ENCODE data around the gene EIF3C. TPM values are rescaled to one million over a fixed set of nuclear protein-coding genes. Genes with fewer than 3 reads are reported as not detected.
"Not testable (repeated sequence)": the region's sequence is repeated elsewhere in the genome, so short reads cannot be mapped to it uniquely, and the experiment has no call there.

EIF3C gene, protein sequence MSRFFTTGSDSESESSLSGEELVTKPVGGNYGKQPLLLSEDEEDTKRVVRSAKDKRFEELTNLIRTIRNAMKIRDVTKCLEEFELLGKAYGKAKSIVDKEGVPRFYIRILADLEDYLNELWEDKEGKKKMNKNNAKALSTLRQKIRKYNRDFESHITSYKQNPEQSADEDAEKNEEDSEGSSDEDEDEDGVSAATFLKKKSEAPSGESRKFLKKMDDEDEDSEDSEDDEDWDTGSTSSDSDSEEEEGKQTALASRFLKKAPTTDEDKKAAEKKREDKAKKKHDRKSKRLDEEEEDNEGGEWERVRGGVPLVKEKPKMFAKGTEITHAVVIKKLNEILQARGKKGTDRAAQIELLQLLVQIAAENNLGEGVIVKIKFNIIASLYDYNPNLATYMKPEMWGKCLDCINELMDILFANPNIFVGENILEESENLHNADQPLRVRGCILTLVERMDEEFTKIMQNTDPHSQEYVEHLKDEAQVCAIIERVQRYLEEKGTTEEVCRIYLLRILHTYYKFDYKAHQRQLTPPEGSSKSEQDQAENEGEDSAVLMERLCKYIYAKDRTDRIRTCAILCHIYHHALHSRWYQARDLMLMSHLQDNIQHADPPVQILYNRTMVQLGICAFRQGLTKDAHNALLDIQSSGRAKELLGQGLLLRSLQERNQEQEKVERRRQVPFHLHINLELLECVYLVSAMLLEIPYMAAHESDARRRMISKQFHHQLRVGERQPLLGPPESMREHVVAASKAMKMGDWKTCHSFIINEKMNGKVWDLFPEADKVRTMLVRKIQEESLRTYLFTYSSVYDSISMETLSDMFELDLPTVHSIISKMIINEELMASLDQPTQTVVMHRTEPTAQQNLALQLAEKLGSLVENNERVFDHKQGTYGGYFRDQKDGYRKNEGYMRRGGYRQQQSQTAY
- total RNA-seq (100 to 1,000 TPM; 323 to 355 TPM), polyA plus RNA-seq (100 to 1,000 TPM; 180 to 257 TPM)

DNA sequence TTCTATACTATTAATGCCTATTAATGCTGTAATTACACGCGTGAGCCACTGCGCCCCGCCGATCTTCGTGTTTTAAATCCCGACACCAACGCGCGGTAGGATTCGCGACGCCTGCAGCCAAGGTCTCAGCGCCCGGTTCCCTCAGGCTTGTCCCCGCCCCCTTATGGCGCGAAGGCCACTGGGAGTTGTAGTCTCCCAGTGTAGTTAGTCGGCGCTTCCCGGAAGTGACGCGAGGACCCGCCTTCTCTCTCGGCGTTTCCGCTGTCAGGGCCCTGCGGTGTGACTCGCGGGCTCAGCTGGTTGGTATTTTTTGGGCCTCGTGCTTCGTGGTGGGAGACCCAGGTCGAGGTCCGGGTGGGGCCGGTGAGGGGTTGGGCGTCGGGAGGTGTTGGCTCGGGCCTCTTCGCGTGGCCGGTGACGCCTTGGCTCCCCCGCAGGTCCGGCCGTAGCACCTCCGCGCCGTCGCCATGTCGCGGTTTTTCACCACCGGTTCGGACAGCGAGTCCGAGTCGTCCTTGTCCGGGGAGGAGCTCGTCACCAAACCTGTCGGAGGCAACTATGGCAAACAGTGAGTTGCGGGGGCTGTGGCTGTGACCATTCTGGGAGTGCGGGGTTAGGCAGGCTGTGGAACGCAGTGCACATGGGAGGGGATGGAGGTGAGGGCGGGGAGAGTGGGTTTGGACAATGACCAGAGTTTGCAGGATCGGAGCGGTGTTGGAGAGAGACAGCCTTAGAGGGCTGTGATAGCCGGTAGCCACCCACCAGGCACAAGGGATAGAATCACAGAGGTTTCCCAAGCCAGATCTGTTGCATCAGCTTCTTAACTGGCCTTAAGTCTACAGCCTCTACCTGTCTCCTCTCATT lies at the start of gene EIF3C:
EIF3C (plus strand) TSS at position 245 of the 864 bp plus-strand sequence; CDS start at position 468, 223 bp downstream.
- Mint-ChIP-seq H3K4me3 (peak within 1 kb of the TSS in 4 of 8 donors; percentile 64 to 82 (median 72)), H3K27ac (peak within 1 kb of the TSS in 2 of 7 donors; percentile 66 to 70)
- H3K4me1 Mint-ChIP-seq; H3K4me3 ChIP-seq (ENCODE audit: low read length in 2 of 2); H3K36me3 Mint-ChIP-seq; H3K27ac ChIP-seq (ENCODE audit: low read depth, low read length); DNase-seq; intact Hi-C loops (cut with micrococcal nuclease); H3K27me3 ChIP-seq (ENCODE audit: insufficient read depth, low read length); H3K4me1 ChIP-seq (ENCODE audit: insufficient read depth, low read length); H3K9me3 Mint-ChIP-seq; POLR2A ChIA-PET (ENCODE audit: partially characterized antibody); H3K36me3 ChIP-seq (ENCODE audit: insufficient read depth, low read length); H3K9me3 ChIP-seq (ENCODE audit: control insufficient read depth in 1 of 2, low read length in 2 of 2); CTCF ChIA-PET (ENCODE audit: partially characterized antibody); H3K27me3 Mint-ChIP-seq: not testable (repeated sequence)

DNA sequence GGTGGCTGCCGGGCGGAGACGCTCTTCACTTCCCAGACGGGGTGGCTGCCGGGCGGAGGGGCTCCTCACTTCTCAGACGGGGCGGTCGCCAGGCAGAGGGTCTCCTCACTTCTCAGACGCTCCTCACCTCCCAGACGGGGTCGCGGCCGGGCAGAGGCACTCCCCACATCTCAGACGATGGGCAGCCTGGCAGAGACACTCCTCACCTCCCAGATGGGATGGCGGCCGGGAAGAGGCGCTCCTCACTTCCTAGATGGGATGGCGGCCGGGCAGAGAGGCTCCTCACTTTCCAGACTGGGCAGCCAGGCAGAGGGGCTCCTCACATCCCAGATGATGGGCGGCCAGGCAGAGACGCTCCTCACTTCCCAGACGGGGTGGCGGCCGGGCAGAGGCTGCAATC lies 45.0 kb upstream of the EIF3C start:
- H3K4me1 Mint-ChIP-seq; H3K36me3 ChIP-seq (ENCODE audit: insufficient read depth, low read length); H3K4me3 Mint-ChIP-seq; H3K27ac ChIP-seq (ENCODE audit: low read depth, low read length); CTCF ChIA-PET (ENCODE audit: partially characterized antibody); H3K27ac Mint-ChIP-seq; H3K9me3 Mint-ChIP-seq; H3K9me3 ChIP-seq (ENCODE audit: control insufficient read depth in 1 of 2, low read length in 2 of 2); H3K4me1 ChIP-seq (ENCODE audit: insufficient read depth, low read length); H3K27me3 Mint-ChIP-seq; H3K36me3 Mint-ChIP-seq; POLR2A ChIA-PET (ENCODE audit: partially characterized antibody); intact Hi-C loops (cut with micrococcal nuclease); H3K4me3 ChIP-seq (ENCODE audit: low read length in 2 of 2); H3K27me3 ChIP-seq (ENCODE audit: insufficient read depth, low read length); DNase-seq: not testable (repeated sequence)

DNA sequence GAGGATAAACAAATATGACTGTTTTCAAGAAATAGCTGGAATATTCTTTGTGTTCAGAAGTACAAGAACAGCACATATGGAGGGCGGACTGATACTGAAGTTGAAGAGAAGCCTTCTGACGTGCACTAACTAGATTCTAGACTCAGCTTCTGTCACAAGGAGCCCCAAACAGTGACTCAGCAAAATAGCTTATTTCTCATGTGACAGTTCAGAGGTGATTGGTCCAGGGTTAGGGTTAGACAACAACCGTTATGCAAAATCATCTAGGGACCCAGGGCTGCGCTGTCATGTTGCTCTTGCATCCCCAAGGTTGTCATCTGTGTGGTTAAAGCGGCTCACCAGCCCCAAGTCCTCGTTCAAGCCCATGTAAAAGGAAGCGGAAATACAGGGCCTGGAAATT lies 43.8 kb upstream of the EIF3C start:
- H3K36me3 Mint-ChIP-seq; DNase-seq; H3K27me3 ChIP-seq (ENCODE audit: insufficient read depth, low read length); H3K4me3 Mint-ChIP-seq; POLR2A ChIA-PET (ENCODE audit: partially characterized antibody); H3K36me3 ChIP-seq (ENCODE audit: insufficient read depth, low read length); H3K27me3 Mint-ChIP-seq; intact Hi-C loops (cut with micrococcal nuclease); H3K27ac Mint-ChIP-seq; H3K9me3 Mint-ChIP-seq; H3K9me3 ChIP-seq (ENCODE audit: control insufficient read depth in 1 of 2, low read length in 2 of 2); H3K4me1 Mint-ChIP-seq; H3K4me3 ChIP-seq (ENCODE audit: low read length in 2 of 2); H3K4me1 ChIP-seq (ENCODE audit: insufficient read depth, low read length); CTCF ChIA-PET (ENCODE audit: partially characterized antibody); H3K27ac ChIP-seq (ENCODE audit: low read depth, low read length): not testable (repeated sequence)

DNA sequence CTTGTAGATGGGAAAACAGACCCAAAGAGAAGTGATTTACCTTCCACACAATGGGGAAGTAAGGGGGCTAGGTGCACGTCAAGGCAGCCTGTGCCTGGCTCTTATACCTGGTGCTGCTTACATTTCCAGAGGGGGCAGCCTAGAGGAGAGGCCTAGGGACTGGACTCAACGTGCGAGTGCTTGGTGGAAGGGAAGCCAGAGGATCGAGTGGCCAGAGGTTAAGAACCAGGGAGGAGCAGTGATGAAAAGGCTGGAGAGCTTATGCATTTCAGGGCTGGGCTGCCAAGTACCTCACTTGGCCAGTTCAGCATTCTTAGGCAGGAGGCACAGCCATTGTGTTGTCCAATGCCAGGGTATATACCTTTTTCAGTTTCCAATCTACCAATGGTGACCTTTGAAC lies 43.1 kb upstream of the EIF3C start:
- POLR2A ChIA-PET (ENCODE audit: partially characterized antibody); H3K4me3 Mint-ChIP-seq; H3K9me3 Mint-ChIP-seq; H3K4me3 ChIP-seq (ENCODE audit: low read length in 2 of 2); H3K9me3 ChIP-seq (ENCODE audit: control insufficient read depth in 1 of 2, low read length in 2 of 2); DNase-seq; H3K27ac ChIP-seq (ENCODE audit: low read depth, low read length); H3K27me3 ChIP-seq (ENCODE audit: insufficient read depth, low read length); H3K36me3 ChIP-seq (ENCODE audit: insufficient read depth, low read length); H3K36me3 Mint-ChIP-seq; H3K27me3 Mint-ChIP-seq; CTCF ChIA-PET (ENCODE audit: partially characterized antibody); H3K27ac Mint-ChIP-seq; intact Hi-C loops (cut with micrococcal nuclease); H3K4me1 ChIP-seq (ENCODE audit: insufficient read depth, low read length); H3K4me1 Mint-ChIP-seq: not testable (repeated sequence)

DNA sequence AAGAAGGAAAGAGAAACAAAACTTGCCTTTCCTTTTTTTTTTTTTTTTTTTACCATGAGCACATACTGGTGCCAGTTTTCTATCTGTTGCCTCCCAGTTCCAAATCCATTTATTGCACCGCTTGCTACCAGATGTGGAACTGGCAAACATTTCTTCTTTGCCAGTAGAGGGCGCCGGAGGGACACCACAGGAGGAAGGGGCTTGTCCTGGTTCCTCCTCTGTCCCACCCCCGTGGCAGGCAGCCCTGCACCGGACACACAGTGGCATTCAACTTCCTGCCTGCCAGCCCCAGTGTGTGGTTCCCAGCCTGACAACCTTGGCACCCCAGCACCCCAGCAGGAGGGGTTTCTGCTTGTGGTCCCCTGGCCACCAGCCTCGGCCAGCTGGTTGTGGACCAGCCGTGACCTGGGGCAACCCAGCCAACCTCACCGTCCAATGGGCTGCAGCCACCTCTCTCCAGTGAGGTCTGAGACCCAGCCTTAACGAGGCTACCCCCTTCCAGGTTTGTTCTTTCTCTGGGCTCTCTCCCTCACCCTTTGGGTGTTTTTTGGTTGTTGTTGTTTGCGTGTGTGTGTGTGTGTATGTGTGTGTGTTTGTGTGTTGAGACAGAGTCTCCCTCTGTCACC lies 22.8 kb upstream of the EIF3C start:
- H3K4me1 Mint-ChIP-seq; POLR2A ChIA-PET (ENCODE audit: partially characterized antibody); H3K27me3 ChIP-seq (ENCODE audit: insufficient read depth, low read length); H3K4me3 ChIP-seq (ENCODE audit: low read length in 2 of 2); DNase-seq; H3K27ac ChIP-seq (ENCODE audit: low read depth, low read length); H3K36me3 Mint-ChIP-seq; intact Hi-C loops (cut with micrococcal nuclease); H3K36me3 ChIP-seq (ENCODE audit: insufficient read depth, low read length); H3K27me3 Mint-ChIP-seq; H3K4me1 ChIP-seq (ENCODE audit: insufficient read depth, low read length); H3K27ac Mint-ChIP-seq; CTCF ChIA-PET (ENCODE audit: partially characterized antibody); H3K9me3 ChIP-seq (ENCODE audit: control insufficient read depth in 1 of 2, low read length in 2 of 2); H3K9me3 Mint-ChIP-seq: not testable (repeated sequence)
- H3K4me3 Mint-ChIP-seq = peak overlapping the region in 1 of 8 donors; percentile 53

DNA sequence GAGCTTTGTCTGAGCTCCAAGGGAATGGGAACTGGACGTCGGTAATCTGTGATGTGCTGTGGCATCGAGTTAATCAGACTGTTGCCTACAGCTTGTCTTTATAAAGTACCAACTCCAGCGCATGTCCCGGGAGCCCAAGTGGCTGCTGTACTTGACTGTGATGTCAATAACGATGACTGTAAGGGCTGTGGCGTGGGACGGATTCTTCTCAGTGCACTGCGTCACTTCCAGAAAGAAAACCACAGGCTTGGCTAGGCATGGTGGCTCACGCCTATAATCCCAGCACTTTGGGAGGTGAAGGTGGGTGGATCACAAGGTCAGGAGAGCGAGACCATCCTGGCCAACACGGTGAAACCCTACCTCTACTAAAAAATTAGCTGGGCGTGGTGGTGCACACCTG lies 21.8 kb upstream of the EIF3C start:
- H3K27me3 ChIP-seq (ENCODE audit: insufficient read depth, low read length); H3K4me1 ChIP-seq (ENCODE audit: insufficient read depth, low read length); H3K4me3 ChIP-seq (ENCODE audit: low read length in 2 of 2); H3K27ac ChIP-seq (ENCODE audit: low read depth, low read length); H3K36me3 ChIP-seq (ENCODE audit: insufficient read depth, low read length); POLR2A ChIA-PET (ENCODE audit: partially characterized antibody); H3K4me1 Mint-ChIP-seq; H3K36me3 Mint-ChIP-seq; H3K9me3 ChIP-seq (ENCODE audit: control insufficient read depth in 1 of 2, low read length in 2 of 2); H3K27me3 Mint-ChIP-seq; H3K9me3 Mint-ChIP-seq; H3K4me3 Mint-ChIP-seq; H3K27ac Mint-ChIP-seq; intact Hi-C loops (cut with micrococcal nuclease); CTCF ChIA-PET (ENCODE audit: partially characterized antibody); DNase-seq: not testable (repeated sequence)

DNA sequence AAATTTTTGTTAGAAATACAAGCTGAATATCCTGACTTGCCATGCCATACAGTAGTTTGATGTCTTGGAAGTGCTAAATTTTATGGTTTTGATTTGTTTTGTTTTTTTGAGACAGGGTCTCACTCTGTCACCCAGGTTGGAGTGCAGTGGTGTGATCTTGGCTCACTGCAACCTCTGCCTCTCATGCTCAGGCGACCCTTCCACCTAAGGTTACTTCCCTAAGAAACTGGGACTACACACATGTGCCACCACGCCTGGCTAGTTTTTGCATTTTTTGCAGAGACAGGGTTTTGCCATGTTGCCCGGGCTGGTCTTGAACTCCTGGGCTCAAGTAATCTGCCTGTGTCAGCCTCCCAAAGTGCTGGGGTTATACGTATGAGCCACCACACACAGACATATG lies 19.5 kb upstream of the EIF3C start:
- H3K4me3 Mint-ChIP-seq; H3K9me3 ChIP-seq (ENCODE audit: control insufficient read depth in 1 of 2, low read length in 2 of 2); H3K27me3 ChIP-seq (ENCODE audit: insufficient read depth, low read length); intact Hi-C loops (cut with micrococcal nuclease); H3K9me3 Mint-ChIP-seq; H3K4me3 ChIP-seq (ENCODE audit: low read length in 2 of 2); H3K27me3 Mint-ChIP-seq; DNase-seq; H3K36me3 ChIP-seq (ENCODE audit: insufficient read depth, low read length); CTCF ChIA-PET (ENCODE audit: partially characterized antibody); H3K4me1 Mint-ChIP-seq; H3K4me1 ChIP-seq (ENCODE audit: insufficient read depth, low read length); H3K36me3 Mint-ChIP-seq; H3K27ac Mint-ChIP-seq; H3K27ac ChIP-seq (ENCODE audit: low read depth, low read length); POLR2A ChIA-PET (ENCODE audit: partially characterized antibody): not testable (repeated sequence)

All from CD4-positive, alpha-beta memory T cell (primary cell).